Stimulated activated CD4-positive, alpha-beta T cell treated with anti-CD3 and anti-CD28 coated beads, Interleukin-4, amount 100 ng/mL, for 24 hours (primary cell): ENCODE data around the gene DUSP2.

Source experiments
- DNase-seq: peaks from one replicate; pipeline ENCODE4 v3.0.0-alpha.2; 2020

DUSP2 gene

GRCh38 chr2:96113367-96113677 lies 31.9 kb downstream of the DUSP2 start:
- DNase-seq: no peak

- no peak for DNase-seq
Measured at GRCh38 chr2:96112501-96113366, 32.5 kb downstream of the DUSP2 start.

DNA sequence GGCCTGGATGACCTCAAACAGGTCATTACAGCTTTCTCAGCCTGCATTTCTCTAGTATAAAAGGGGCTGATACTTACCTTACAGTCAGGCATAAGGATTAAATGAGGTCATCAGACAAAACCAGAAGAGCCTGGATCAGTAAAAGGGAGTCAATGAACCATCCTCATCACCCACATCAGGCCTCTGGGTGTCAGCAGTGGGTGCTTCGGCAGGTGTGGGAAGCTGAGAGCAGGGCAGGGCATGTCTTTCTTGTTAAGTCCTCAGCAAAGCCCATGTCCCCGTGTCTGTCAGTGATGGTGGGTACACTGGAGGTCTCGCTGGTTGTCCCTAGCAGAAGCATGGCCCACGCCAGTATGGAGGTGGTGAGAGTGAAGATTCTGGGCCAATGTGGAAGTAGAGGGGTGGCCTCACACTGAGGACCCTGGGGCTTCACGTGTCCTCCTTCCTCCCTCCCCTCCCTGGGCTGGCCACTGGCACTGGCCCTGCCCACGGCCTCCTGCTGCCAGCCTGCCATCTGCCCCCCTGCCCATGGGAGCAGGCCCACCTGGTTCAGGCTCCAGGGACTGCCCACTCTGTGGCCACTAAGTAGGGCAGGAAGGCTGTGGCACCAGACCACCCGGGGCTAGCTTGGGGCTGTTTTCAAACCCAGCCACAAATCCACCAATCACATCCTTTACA lies 33.3 kb downstream of the DUSP2 start:
- DNase-seq: no peak

DNA sequence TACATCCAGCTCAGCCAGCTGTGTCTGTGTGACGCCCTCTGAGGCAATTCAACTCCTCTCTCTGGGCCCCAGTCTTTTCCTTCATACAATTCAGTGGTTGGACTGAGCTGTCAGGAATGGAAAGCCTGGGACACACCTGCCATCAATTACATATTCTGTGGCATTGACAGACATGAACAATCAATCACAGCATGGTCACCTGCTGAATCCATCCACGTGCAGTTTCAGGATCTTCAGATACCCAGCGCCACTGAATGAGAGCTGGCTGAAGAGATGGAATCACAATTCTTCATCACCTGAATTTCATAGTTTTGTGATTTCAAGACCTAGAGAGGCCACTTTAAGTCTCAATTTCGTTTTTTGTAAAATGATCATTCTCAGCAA lies 34.0 kb downstream of the DUSP2 start:
- no peak for DNase-seq

DNA sequence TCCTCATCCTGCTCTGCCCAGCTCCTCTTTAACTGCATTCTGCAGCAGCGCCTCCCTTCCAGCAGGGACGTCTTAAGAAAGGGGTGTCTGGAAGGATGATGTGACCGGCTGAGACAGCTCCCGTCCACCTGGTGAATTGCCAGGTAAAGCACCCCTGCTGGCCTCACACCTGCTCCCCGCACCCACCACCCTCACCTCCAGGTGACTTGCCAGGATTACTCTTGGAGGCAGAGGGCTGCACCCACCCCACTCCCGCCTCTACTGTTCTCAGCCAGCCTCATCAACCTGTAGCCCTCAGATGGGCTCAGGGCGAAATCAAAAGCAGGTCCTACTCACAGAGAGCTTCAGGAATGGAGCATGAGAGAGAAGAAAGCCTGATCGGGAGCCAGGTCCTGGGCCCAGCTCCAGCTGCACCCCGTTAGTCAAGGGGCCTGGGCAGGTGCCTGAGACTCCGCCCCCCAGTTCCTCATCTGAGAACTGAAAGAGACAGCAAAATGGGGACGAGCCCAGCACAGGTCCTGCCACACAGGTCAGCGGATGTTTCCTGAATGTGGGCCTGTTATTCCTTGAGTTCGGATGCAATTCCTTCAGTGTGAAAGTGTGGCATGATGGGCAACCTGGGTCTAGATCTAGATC lies 34.5 kb downstream of the DUSP2 start:
- no peak for DNase-seq

DNA sequence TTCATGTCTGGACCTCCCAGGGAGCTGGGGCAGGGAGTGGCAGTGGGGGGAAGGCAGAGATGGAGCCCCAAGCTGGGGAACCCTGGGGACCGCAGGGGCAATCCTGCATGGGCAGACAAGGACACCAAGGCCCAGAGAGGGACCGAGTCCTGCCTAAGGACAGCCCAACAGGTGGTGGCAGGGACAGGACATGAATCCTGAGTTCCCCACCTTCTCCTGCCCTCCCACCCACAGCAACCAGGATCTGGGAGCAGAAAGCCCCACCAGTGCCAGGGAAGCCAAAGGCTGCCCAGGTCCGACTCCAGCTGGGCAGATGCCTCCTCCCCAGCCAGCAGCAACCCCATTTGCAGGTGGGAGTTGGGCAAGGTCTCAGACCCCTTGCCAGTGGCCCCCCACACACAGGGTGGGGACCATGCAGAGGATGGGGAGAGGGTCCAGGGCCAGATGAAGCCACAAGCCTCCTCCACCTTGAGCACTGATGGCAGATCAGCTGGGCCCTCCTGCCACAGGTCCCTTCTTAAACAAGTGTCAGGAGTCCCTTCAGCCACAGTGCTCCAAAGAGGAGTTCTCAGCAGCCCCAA lies 35.2 kb downstream of the DUSP2 start:
- DNase-seq: no peak

DNA sequence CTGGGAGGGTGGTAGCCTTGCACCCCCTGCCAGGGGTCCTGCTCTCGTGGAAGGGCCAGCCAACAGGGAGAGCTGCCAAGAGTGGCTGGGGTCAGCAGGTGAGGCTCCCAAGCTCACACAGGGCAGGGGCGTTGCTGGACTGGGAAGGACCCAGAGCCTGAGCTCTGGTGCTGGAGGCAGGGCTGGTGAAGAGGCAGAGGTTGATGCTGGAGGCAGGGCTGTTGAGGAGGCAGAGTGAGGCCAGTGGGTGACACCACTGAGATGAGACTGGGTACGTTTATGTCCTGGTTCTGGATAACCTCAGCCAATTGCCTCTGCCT lies 35.9 kb downstream of the DUSP2 start:
- DNase-seq: no peak

DNA sequence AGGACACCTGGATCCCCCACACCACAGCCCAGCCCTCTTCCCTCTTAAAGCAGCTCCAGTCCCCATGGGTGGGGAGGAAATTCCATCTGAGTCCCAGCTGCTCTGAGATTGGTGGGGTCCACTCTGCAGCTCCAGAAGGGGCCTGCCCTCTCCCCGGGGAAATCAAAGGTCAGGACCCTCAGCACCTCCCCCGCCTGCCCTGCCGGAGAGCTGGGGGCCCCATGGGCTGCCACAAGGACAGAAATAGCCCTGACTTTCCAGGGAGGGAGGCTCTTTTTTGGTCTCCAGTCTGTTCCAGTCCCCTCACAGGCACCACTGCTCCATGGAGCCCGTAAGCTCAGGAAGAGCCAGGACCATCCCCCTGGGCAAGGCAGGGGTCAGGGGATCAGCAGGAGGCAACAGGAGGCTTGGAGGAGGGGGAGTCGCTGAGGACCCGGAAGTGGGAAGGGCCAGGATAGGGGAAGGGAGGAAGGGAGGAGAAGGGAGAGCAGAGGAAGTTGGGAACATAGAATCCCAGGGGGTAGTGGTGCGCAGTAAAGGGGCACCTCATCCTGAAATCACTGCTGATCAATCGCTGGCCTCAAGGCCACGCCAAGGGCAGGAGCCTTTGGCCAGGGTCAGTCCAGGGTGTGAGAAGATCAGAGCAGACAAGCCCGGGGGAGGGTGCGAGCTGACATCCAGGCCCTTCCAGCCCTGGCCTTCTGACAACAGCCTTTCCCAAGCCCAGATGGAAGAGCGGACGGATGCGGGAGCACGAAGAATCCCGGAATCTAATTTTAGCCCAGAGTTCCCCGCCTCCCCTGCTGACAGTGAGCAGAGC lies 36.5 kb downstream of the DUSP2 start:
- no peak for DNase-seq

DNA sequence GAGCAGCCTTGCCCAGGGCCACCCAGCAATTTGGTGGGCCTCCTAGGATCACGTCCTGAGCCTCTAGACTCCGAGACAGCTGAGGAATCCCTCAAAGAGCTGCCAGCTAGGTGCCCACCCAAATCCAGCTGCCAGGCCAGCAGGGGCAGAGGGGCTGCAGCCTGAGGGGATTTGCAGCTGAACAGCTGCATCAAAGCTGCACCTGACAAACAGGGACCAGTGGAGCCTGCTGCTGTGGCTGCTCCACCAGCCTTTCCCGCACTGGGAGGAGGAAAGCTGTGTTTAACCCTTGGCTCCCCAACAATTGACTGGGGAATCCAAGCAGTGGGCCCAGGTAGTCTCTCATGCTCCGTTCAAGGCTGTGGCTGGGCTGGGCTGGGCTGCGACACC lies 37.1 kb downstream of the DUSP2 start:
- DNase-seq: no peak

- DNase-seq: no peak
Measured at GRCh38 chr2:96107708-96108065, 37.6 kb downstream of the DUSP2 start.

DNA sequence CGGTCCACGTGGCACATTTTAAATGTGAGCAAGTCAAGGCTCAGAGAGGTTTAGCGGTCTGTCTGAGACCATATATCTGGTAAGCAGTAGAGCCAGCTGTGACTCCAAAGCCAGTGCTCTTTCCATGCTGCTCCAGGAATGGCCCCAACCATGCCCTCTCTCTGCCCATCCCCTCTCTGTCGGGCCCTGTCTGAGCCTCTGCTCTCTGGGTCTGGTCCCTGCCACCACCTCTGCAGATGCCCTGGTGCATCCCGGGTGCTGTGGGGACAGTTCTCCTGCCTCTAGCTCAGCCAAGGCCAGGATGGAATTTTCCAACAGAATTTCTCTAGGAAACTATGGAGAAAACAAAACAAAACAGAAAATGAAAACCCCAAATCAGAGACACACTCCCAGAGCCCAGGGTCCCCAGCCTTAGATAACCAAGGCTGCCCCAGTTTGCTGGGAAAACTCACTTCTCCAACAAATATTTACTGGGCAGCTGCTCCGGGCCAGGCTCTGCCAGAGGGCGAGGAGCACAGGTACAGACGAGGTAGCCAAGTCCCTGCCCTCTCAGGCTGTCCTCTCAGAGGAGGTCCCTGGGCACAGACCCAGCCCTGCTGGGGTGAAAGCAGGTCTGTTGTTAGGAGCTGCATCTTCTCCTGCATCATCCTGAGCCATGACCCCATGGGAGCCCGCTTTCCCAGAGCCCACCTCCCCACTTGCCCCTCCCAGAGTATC lies 38.1 kb downstream of the DUSP2 start:
- no peak for DNase-seq

DNA sequence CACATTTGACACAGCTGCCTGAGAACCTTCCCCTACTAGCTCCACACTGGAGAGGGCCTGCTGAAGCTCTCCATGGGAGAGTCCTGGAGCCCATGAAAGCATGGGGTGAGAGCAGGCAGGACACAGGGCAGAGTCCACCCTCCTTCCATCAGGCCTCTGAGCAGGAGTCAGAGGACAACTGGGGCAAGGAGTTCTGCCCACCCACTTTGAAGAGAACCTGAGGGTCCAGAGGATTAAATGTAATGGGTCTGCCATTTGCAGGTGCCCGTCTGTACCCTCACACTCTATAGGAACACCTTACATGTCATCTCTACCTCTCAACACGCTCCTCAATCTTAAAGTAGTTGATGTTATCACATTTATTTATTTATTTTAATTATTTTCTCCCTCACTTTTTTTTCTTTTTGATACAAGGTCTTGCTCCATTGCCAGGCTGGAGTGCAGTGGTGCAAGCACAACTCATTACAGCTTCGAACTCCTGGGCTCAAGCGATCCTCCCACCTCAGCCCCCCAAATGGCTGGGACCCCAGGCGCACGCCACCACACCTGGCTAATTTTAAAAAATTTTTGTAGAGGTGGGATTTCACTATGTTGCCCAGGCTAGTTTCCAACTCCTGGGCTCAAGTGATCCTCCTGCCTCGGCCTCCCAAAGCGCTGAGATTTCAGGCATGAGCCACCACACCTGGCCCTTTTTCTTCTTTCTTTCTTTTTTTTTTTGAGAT lies 39.1 kb downstream of the DUSP2 start:
- DNase-seq: no peak

- no peak for DNase-seq
Measured at GRCh38 chr2:96105152-96105915, 39.9 kb downstream of the DUSP2 start.

DNA sequence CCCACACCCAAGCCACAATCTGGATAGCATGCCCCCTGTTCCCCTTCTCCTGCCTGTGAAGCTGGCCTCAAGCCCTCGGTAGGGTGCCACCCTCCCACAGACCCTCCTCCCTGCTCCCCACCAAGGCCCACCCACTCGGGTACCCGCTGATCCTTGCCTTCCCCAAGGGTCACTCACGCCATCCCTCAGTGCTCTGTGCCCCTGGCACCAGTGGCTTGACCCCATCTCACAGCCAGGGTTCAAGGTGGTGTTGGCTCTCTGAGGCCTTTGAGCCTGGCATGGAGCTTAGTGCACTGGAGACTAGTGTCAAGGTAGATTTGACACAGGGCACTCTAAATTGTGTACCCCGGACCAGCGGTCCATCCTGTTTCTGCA lies 40.8 kb downstream of the DUSP2 start:
- DNase-seq: no peak

DNA sequence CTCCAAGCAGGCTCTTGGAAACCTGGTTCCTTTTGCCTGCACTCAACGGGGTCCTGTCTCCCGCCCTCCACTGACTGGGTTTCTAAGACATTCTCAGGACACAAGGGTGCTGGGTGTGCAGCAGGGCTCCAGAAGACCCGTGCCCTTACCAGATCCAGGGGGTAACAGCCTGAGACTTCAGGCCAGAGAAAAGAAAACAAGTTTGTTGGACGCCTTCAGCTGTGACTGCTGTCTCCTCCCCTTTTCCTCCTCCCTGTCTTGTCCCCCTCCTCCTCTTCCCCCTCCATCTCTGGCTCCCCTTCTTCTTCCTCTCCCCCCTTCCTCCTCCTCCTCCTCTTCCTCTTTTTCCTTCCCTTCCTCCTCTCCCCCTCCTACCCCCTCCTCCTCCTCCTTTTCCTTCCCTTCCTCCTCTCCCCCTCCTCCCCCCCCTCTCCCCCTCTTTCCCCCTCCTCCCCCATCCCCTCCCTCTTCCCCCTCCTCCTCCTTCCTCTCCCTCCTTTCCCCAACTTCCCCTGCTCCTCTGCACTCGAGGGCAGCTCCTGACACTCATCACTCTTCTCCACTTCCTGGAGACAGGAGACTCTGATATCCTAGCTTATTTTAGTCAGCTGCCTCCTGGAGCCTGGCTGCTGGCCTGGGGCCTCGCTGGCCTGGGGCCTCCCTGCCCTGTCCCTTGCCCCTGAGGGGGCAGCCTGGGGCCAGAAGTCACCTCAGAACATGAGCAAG lies 41.3 kb downstream of the DUSP2 start:
- no peak for DNase-seq

DNA sequence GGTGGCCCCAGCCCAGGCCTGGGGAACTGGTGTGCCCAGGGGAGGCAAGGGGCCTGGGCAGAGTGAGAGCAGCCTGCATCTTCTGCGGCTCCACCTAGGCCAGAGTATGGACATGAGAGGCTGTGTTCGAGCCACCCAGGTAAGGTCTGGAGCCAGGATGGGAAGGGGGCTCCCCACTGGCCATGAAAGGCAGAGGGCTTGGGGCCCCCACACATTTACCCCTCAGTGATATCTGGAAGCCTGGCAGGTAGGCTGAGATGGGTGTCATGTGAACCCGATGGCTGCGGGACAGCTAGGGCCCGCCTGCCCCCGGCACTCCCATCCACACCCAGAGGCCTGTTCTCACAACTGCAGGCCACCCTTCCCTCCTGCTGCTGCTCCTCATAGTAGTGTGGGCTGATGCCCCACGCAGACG lies 42.0 kb downstream of the DUSP2 start:
- DNase-seq: no peak

DNA sequence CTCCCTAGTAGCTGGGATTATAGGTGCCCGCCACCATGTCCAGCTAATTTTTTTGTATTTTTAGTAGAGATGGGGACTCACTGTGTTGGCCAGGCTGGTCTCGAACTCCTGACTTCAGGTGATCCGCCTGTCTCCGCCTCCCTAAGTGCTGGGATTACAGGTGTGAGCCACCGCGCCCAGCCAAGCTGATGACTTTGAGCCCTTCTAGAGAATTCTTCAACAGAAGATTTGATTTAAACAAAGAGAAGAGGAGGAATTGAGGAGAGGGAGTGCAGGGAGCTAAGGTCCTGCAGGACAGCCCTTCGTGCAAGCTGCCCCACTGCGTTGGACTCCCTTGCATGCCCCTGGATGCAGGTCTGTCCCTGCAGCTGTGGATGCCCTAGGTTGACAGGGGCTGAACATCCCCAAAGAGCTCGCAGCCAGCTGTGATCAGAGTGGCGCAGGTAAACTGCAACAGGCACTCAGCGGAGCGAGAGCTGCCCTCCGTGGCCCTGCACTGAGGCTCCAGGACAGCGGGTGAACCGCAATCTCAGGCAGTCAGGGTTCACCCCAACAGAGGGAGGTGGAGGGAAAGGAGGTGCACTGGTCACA lies 42.5 kb downstream of the DUSP2 start:
- no peak for DNase-seq

GRCh38 chr2:96100893-96101304 lies 44.3 kb downstream of the DUSP2 start:
- DNase-seq: no peak

DNA sequence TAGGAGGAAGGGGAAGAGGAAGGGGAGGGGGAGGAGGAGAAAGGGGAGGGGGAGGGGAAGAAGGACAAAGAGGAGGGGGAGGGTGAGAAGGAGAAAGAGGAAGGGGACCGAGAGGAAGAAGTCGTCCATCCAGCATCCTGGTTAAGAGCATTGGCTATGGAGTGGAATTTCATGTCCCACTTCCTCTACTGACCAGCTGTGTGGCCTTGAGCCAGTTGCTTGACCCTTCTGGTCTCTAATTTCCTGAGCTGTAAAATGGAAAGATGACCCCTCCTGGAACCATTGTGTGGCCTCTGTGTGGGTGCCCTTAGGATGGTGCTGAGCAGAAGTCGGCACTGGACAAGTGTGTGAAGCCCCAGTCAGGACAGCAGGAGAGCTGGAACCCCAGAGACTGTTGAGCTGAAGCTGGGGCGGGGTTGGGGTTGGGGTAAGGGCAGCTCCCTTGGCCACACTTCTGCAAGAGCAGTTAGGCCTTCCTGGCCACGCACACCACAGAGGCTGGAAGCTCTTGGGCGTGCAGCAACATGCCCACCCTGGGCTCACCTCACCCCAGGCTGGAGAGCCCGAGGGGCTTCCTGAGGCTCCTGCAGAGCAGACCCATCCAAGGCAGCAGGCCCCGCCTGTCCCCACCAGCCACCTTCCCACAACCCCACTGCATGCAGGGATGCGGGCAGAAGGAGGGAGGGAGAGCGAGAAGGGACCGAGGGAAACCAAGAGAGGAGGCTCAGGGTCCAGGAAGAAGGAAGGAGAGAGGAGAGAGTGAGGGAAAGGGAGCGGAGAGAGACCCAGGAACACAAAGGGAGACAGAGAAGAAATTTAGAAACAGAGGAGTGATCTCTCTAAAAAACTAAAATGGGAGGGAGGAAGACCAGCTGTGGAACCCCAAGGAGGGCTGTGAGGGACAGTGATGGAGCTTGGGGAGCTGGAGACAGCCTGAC lies 45.1 kb downstream of the DUSP2 start:
- no peak for DNase-seq
